ENCODE measurements around the gene ZNF497. TPM values are rescaled to one million over a fixed set of nuclear protein-coding genes. Genes with fewer than 3 reads are reported as not detected.

The ZNF497 gene
- total and polyA plus RNA-seq, 4 experiments from 2014 or later: 0.46 to 2.0 (median 1.5) TPM

- Mint-ChIP-seq H3K27me3 (peaks cover 5 to 7% of the 10 kb centered on the region in 2 donors), H3K9me3 (peaks cover 0 to 2% (median 0%) of the 10 kb centered on the region in 8 donors), H3K36me3 (peaks cover 33 to 44% of the 10 kb centered on the region in 2 donors), H3K27ac (no peak overlapping the region), H3K4me3 (no peak overlapping the region), H3K4me1 (peaks cover 9 to 24% (median 18%) of the 10 kb centered on the region in 4 donors)
- intact Hi-C loops (cut with micrococcal nuclease): no loop called here
- ChIA-PET POLR2A (ENCODE audit: partially characterized antibody) (no interaction called here), CTCF (ENCODE audit: partially characterized antibody) (no interaction called here)
- H3K36me3 ChIP-seq (ENCODE audit: insufficient read depth, low read length): peaks cover 45% of the 10 kb centered on the region
- DNase-seq: no peak
- H3K9me3 ChIP-seq (ENCODE audit: control insufficient read depth in 1 of 2, low read length in 2 of 2): no peaks in the 10 kb centered on the region
- H3K27ac ChIP-seq (ENCODE audit: low read depth, low read length): no peak overlapping the region
- peaks cover 11% of the 10 kb centered on the region for H3K27me3 ChIP-seq (ENCODE audit: insufficient read depth, low read length)
- H3K4me3 ChIP-seq (ENCODE audit: low read length in 2 of 2): no peak overlapping the region
- peaks cover 14% of the 10 kb centered on the region for H3K4me1 ChIP-seq (ENCODE audit: insufficient read depth, low read length)
These were observed 31.1 kb upstream of the ZNF497 start for GRCh38 chr19:58393725-58394033.

DNA sequence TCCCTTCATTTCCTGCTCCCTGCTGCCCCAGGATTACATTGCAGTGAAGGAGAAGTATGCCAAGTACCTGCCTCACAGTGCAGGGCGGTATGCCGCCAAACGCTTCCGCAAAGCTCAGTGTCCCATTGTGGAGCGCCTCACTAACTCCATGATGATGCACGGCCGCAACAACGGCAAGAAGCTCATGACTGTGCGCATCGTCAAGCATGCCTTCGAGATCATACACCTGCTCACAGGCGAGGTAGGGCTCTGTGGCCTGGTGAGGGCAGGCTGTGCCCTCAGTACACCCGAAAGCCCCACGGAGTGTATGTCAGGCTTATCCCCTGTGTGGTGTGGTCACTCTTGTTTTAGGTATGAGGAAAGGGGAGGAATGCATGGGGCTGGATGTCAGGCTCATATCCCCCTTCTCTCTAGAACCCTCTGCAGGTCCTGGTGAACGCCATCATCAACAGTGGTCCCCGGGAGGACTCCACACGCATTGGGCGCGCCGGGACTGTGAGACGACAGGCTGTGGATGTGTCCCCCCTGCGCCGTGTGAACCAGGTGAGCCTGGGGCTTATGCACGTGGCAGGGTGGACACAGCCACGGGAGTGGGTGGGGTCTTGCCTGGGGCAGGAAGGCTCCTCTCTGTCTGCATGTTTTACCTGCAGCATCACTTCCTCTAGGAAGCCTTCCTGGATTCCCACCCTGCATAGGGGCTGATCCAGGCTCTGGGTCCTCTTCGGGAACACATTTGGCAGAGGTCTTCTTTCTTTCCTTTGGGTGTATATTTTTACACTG lies 30.6 kb upstream of the ZNF497 start:
- Histone ChIP-seq H3K27ac (ENCODE audit: low read depth, low read length) (no peak overlapping the region), H3K9me3 (ENCODE audit: control insufficient read depth in 1 of 2, low read length in 2 of 2) (no peaks in the 10 kb centered on the region), H3K4me3 (ENCODE audit: low read length in 2 of 2) (no peak overlapping the region), H3K27me3 (ENCODE audit: insufficient read depth, low read length) (peaks cover 11% of the 10 kb centered on the region), H3K4me1 (ENCODE audit: insufficient read depth, low read length) (peaks cover 19% of the 10 kb centered on the region), H3K36me3 (ENCODE audit: insufficient read depth, low read length) (peaks cover 50% of the 10 kb centered on the region)
- Mint-ChIP-seq H3K4me1 (peaks cover 12 to 30% (median 22%) of the 10 kb centered on the region in 4 donors), H3K27me3 (peaks cover 5 to 7% of the 10 kb centered on the region in 2 donors), H3K9me3 (peaks cover 0 to 2% (median 0%) of the 10 kb centered on the region in 8 donors), H3K4me3 (no peak overlapping the region), H3K27ac (peak overlapping the region in 1 of 7 donors; percentile 30), H3K36me3 (peaks cover 36 to 50% of the 10 kb centered on the region in 2 donors)
- no peak for DNase-seq
- ChIA-PET POLR2A (ENCODE audit: partially characterized antibody) (no interaction called here), CTCF (ENCODE audit: partially characterized antibody) (no interaction called here)
- intact Hi-C loops (cut with micrococcal nuclease): no loop called here

DNA sequence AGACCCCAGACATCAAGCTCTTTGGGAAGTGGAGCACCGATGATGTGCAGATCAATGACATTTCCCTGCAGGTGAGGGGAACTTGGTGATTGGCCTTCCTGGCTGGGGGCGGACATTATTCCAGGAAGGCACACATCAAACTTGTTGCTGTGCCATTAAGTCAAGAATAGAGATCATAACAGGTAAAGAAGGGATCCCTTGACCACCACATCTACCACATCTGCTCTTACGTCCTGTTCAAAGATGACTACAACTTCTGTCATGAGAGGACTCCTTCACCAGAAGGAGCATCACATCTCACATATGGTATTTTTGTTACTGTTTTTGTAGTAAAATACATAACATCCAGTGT lies 25.6 kb upstream of the ZNF497 start:
- Mint-ChIP-seq H3K4me1 (peaks cover 24 to 58% (median 37%) of the 10 kb centered on the region in 4 donors), H3K9me3 (no peaks in the 10 kb centered on the region), H3K36me3 (peaks cover 22 to 44% of the 10 kb centered on the region in 2 donors), H3K27ac (peak overlapping the region in 6 of 7 donors; percentile 96 to 99 (median 98)), H3K4me3 (peak overlapping the region; percentile 93 to 99 (median 96)), H3K27me3 (no peaks in the 10 kb centered on the region)
- POLR2A ChIA-PET (ENCODE audit: partially characterized antibody): interaction anchor here (1.1 to 3.2 kb wide), 5 partner anchors 13 to 205 kb away, joined by 3 to 30 read pairs (median 6); partner anchors contain the start of genes ZBTB45, ZNF274, ZNF324B and ZNF497
- intact Hi-C loops (cut with micrococcal nuclease): loop anchor here (10.0 kb wide), 1 partner anchor 163 kb away; the partner anchor contains the start of gene ZNF544
- no peak for DNase-seq
- Histone ChIP-seq H3K36me3 (ENCODE audit: insufficient read depth, low read length) (peaks cover 30% of the 10 kb centered on the region), H3K9me3 (ENCODE audit: control insufficient read depth in 1 of 2, low read length in 2 of 2) (no peaks in the 10 kb centered on the region), H3K4me1 (ENCODE audit: insufficient read depth, low read length) (peaks cover 34% of the 10 kb centered on the region), H3K27me3 (ENCODE audit: insufficient read depth, low read length) (no peaks in the 10 kb centered on the region), H3K4me3 (ENCODE audit: low read length in 2 of 2) (peak overlapping the region; percentile 44 to 56), H3K27ac (ENCODE audit: low read depth, low read length) (peak overlapping the region; percentile 89)
- CTCF ChIA-PET (ENCODE audit: partially characterized antibody): no interaction called here

GRCh38 chr19:58387338-58388174 lies 25.0 kb upstream of the ZNF497 start:
- Mint-ChIP-seq H3K4me3 (peak overlapping the region; percentile 93 to 99 (median 96)), H3K9me3 (peaks cover 0 to 2% (median 0%) of the 10 kb centered on the region in 8 donors), H3K27ac (peak overlapping the region; percentile 96 to 99 (median 98)), H3K4me1 (peaks cover 22 to 54% (median 35%) of the 10 kb centered on the region in 4 donors), H3K36me3 (peaks cover 17 to 39% of the 10 kb centered on the region in 2 donors), H3K27me3 (no peaks in the 10 kb centered on the region)
- DNase-seq: no peak
- no peaks in the 10 kb centered on the region for H3K27me3 ChIP-seq (ENCODE audit: insufficient read depth, low read length)
- H3K9me3 ChIP-seq (ENCODE audit: control insufficient read depth in 1 of 2, low read length in 2 of 2): no peaks in the 10 kb centered on the region
- peaks cover 34% of the 10 kb centered on the region for H3K4me1 ChIP-seq (ENCODE audit: insufficient read depth, low read length)
- H3K27ac ChIP-seq (ENCODE audit: low read depth, low read length): peak overlapping the region; percentile 89
- ChIA-PET CTCF (ENCODE audit: partially characterized antibody) (no interaction called here), POLR2A (ENCODE audit: partially characterized antibody) (interaction anchor here (1.0 to 3.2 kb wide), 13 partner anchors 13 to 538 kb away, joined by 3 to 30 read pairs (median 5); partner anchors contain the start of genes ZBTB45, ZNF274, ZNF324B and ZNF446)
- peak overlapping the region; percentile 44 to 56 for H3K4me3 ChIP-seq (ENCODE audit: low read length in 2 of 2)
- H3K36me3 ChIP-seq (ENCODE audit: insufficient read depth, low read length): peaks cover 24% of the 10 kb centered on the region
- intact Hi-C loops (cut with micrococcal nuclease): loop anchor here (1.0 to 10.0 kb wide), 7 partner anchors 14 to 163 kb away; partner anchors contain the start of genes ERVK3-1, ZNF132, ZNF544 and ZNF584

GRCh38 chr19:58386576-58387337 lies 24.2 kb upstream of the ZNF497 start, which contains the start of gene RPS5:
TSS of gene RPS5 (plus strand) at chr19:58387269. CDS start at chr19:58388138, 869 bp downstream.
- H3K36me3 ChIP-seq (ENCODE audit: insufficient read depth, low read length): peaks cover 20% of the 10 kb centered on the region
- H3K27me3 ChIP-seq (ENCODE audit: insufficient read depth, low read length): no peaks in the 10 kb centered on the region
- H3K4me3 ChIP-seq (ENCODE audit: low read length in 2 of 2): peak within 1 kb of the TSS; percentile 56 to 65
- H3K4me1 ChIP-seq (ENCODE audit: insufficient read depth, low read length): peaks cover 41% of the 10 kb centered on the region
- ChIA-PET POLR2A (ENCODE audit: partially characterized antibody) (interaction anchor here (0.6 to 3.2 kb wide), 18 partner anchors 13 to 537 kb away, joined by 3 to 30 read pairs (median 4); partner anchors contain the start of genes ERVK3-1, ZBTB45, ZNF274 and ZNF324B), CTCF (ENCODE audit: partially characterized antibody) (no interaction called here)
- H3K4me1 Mint-ChIP-seq: peaks cover 27 to 60% (median 39%) of the 10 kb centered on the region in 4 donors
- H3K4me3 Mint-ChIP-seq: peak within 1 kb of the TSS; percentile 93 to 99 (median 96)
- peak; percentile 94 to 99 (median 98) for DNase-seq
- no peaks in the 10 kb centered on the region for H3K27me3 Mint-ChIP-seq
- H3K36me3 Mint-ChIP-seq: peaks cover 17 to 36% of the 10 kb centered on the region in 2 donors
- peaks cover 0 to 2% (median 0%) of the 10 kb centered on the region in 8 donors for H3K9me3 Mint-ChIP-seq
- intact Hi-C loops (cut with micrococcal nuclease): loop anchor here (1.0 to 10.0 kb wide), 7 partner anchors 15 to 162 kb away; partner anchors contain the start of genes ERVK3-1, ZNF132, ZNF544 and ZNF584
- peak within 1 kb of the TSS; percentile 89 for H3K27ac ChIP-seq (ENCODE audit: low read depth, low read length)
- peak within 1 kb of the TSS; percentile 96 to 99 (median 98) for H3K27ac Mint-ChIP-seq
- H3K9me3 ChIP-seq (ENCODE audit: control insufficient read depth in 1 of 2, low read length in 2 of 2): no peaks in the 10 kb centered on the region

GRCh38 chr19:58385891-58386575 lies 23.5 kb upstream of the ZNF497 start:
- Mint-ChIP-seq H3K9me3 (peaks cover 0 to 2% (median 0%) of the 10 kb centered on the region in 8 donors), H3K36me3 (peaks cover 17 to 35% of the 10 kb centered on the region in 2 donors), H3K4me3 (peak overlapping the region; percentile 93 to 99 (median 96)), H3K27me3 (no peaks in the 10 kb centered on the region), H3K4me1 (peaks cover 27 to 64% (median 41%) of the 10 kb centered on the region in 4 donors), H3K27ac (peak overlapping the region; percentile 96 to 99 (median 98))
- H3K4me3 ChIP-seq (ENCODE audit: low read length in 2 of 2): peak overlapping the region; percentile 56 to 65
- H3K4me1 ChIP-seq (ENCODE audit: insufficient read depth, low read length): peaks cover 42% of the 10 kb centered on the region
- DNase-seq: peak in 1 of 5 donors; percentile 17
- H3K27me3 ChIP-seq (ENCODE audit: insufficient read depth, low read length): no peaks in the 10 kb centered on the region
- H3K9me3 ChIP-seq (ENCODE audit: control insufficient read depth in 1 of 2, low read length in 2 of 2): no peaks in the 10 kb centered on the region
- peak overlapping the region; percentile 89 for H3K27ac ChIP-seq (ENCODE audit: low read depth, low read length)
- ChIA-PET POLR2A (ENCODE audit: partially characterized antibody) (interaction anchor here (0.6 to 3.2 kb wide), 14 partner anchors 12 to 536 kb away, joined by 3 to 30 read pairs (median 4); partner anchors contain the start of genes ERVK3-1, ZBTB45, ZNF274 and ZNF446), CTCF (ENCODE audit: partially characterized antibody) (no interaction called here)
- peaks cover 16% of the 10 kb centered on the region for H3K36me3 ChIP-seq (ENCODE audit: insufficient read depth, low read length)
- intact Hi-C loops (cut with micrococcal nuclease): loop anchor here (10.0 kb wide), 1 partner anchor 161 kb away; the partner anchor contains the start of gene ZNF544

Data from CD4-positive, alpha-beta memory T cell (primary cell).